Measurements from ENCODE around the gene OR2B2. TPM values are rescaled to one million over a fixed set of nuclear protein-coding genes. Genes with fewer than 3 reads are reported as not detected.
"Not testable (repeated sequence)": the region's sequence is repeated elsewhere in the genome, so short reads cannot be mapped to it uniquely, and the experiment has no call there.

OR2B2 gene
- total RNA-seq, result not detected

DNA sequence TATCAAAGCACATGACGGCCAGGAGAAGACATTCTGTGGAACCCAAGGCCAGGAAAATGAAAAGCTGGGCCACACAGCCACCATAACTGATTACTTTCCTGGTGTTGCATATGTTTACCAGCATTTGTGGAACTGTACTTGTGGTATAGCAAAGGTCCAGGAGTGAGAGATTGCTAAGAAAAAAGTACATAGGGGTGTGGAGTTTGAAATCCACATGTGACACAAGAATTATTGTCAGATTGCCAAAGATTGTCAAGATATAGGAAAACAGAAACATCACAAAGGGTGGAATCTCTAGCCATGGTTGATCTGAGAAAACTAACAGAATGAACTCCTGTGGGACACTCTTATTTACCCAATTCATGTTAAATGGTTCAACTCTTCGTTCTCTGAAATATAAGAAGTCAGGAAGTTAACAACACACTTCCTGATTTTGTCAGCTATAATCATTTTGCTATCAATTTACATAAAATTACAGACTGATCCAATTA lies at the start of gene OR2B2:
Gene OR2B2, minus strand, starts transcription at position 441 of the 491 bp plus-strand sequence. Its CDS starts 77 bp downstream, at position 364.
- intact Hi-C loops (cut with DNase I), result no loop called here

DNA sequence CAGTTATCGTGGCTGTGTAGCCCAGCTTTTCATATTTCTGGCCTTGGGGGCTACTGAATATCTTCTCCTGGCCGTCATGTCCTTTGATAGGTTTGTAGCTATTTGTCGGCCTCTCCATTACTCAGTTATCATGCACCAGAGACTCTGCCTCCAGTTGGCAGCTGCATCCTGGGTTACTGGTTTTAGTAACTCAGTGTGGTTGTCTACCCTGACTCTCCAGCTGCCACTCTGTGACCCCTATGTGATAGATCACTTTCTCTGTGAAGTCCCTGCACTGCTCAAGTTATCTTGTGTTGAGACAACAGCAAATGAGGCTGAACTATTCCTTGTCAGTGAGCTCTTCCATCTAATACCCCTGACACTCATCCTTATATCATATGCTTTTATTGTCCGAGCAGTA lies 45.3 kb upstream of the OR2B2 start:
- Histone ChIP-seq H3K9me3 (no peaks in the 10 kb centered on the region), H3K4me1 (no peaks in the 10 kb centered on the region), H3K36me3 (no peaks in the 10 kb centered on the region), H3K27me3 (no peaks in the 10 kb centered on the region), H3K4me3 (no peak overlapping the region), H3K9ac (ENCODE audit: low read depth in 2 of 2, low read length in 2 of 2) (no peak overlapping the region), H3K27ac (no peak overlapping the region)
- TF ChIP-seq, protein P1, sequence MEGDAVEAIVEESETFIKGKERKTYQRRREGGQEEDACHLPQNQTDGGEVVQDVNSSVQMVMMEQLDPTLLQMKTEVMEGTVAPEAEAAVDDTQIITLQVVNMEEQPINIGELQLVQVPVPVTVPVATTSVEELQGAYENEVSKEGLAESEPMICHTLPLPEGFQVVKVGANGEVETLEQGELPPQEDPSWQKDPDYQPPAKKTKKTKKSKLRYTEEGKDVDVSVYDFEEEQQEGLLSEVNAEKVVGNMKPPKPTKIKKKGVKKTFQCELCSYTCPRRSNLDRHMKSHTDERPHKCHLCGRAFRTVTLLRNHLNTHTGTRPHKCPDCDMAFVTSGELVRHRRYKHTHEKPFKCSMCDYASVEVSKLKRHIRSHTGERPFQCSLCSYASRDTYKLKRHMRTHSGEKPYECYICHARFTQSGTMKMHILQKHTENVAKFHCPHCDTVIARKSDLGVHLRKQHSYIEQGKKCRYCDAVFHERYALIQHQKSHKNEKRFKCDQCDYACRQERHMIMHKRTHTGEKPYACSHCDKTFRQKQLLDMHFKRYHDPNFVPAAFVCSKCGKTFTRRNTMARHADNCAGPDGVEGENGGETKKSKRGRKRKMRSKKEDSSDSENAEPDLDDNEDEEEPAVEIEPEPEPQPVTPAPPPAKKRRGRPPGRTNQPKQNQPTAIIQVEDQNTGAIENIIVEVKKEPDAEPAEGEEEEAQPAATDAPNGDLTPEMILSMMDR (IDR thresholded peaks at IDR 0.05), result no peak
- intact Hi-C loops (cut with DNase I), result no loop called here
- no peak for DNase-seq

More for the DNA sequence above, at the start of gene OR2B2:
- Histone ChIP-seq H3K4me3 (no peak within 1 kb of the TSS), H3K4me1 (no peaks in the 10 kb centered on the region), H3K9me3 (no peaks in the 10 kb centered on the region), H3K36me3 (no peaks in the 10 kb centered on the region), H3K9ac (ENCODE audit: low read depth in 2 of 2, low read length in 2 of 2) (no peak within 1 kb of the TSS), H3K27me3 (no peaks in the 10 kb centered on the region), H3K27ac (no peak within 1 kb of the TSS)
- TF ChIP-seq, protein P1 (IDR thresholded peaks at IDR 0.05), result no peak
- no peak for DNase-seq

DNA sequence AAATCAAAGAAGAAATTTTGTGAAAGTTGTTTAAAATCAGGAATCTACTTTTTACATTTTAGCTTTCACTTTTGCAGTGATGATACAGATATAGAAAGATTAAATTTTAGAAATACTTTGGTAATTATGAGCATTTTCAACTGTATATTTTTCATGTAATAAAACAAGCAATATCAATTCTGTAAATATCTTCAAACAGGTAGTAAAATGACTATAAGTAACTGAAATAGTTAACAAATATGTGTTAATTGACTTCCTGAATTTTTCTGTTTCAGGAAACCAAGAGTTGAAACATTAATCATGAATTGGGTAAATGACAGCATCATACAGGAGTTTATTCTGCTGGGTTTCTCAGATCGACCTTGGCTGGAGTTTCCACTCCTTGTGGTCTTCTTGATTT lies 44.7 kb upstream of the OR2B2 start, which contains the start of gene OR2B6:
Gene OR2B6, plus strand, starts transcription at position 301 of the 400 bp plus-strand sequence. Its CDS starts 0 bp downstream, at position 301.
- H3K9me3 ChIP-seq, result no peaks in the 10 kb centered on the region
- H3K27ac ChIP-seq, result no peak within 1 kb of the TSS
- DNase-seq, result no peak
- H3K9ac ChIP-seq (ENCODE audit: low read depth in 2 of 2, low read length in 2 of 2), result no peak within 1 kb of the TSS
- intact Hi-C loops (cut with DNase I), result no loop called here
- H3K27me3 ChIP-seq, result peaks cover 1% of the 10 kb centered on the region
- H3K4me1 ChIP-seq, result no peaks in the 10 kb centered on the region
- no peaks in the 10 kb centered on the region for H3K36me3 ChIP-seq
- TF ChIP-seq, protein P1 (IDR thresholded peaks at IDR 0.05), result no peak
- H3K4me3 ChIP-seq, result no peak within 1 kb of the TSS

DNA sequence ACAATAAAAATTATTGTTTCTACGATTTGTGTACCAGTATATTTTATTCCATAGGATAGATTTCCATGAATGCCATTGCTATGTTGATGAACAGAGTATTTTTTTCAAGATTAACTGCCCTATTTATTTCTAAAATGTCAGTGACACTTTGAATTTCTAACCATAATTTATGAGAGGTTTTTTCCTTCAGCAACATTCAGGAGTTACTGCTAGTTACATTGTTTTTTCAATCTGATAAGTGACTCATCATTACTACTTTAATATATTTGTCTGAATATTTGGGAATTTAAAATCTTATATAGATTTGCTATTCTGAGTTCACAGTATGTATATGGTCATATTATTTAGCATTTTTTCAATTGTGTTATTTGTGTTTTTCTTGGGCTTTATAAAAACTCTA lies 38.8 kb upstream of the OR2B2 start:
- Histone ChIP-seq H3K36me3 (no peaks in the 10 kb centered on the region), H3K9me3 (no peaks in the 10 kb centered on the region), H3K4me1 (no peaks in the 10 kb centered on the region), H3K27me3 (peaks cover 3% of the 10 kb centered on the region), H3K4me3 (no peak overlapping the region), H3K27ac (no peak overlapping the region), H3K9ac (ENCODE audit: low read depth in 2 of 2, low read length in 2 of 2) (no peak overlapping the region)
- intact Hi-C loops (cut with DNase I), result no loop called here
- DNase-seq, result no peak
- TF ChIP-seq, protein P1 (IDR thresholded peaks at IDR 0.05), result no peak

- H3K9ac ChIP-seq (ENCODE audit: low read depth in 2 of 2, low read length in 2 of 2), result no peak overlapping the region
- H3K27me3 ChIP-seq, result peaks cover 3% of the 10 kb centered on the region
- TF ChIP-seq, protein P1 (IDR thresholded peaks at IDR 0.05), result no peak
- no peaks in the 10 kb centered on the region for H3K4me1 ChIP-seq
- no peak overlapping the region for H3K4me3 ChIP-seq
- no peaks in the 10 kb centered on the region for H3K9me3 ChIP-seq
- H3K27ac ChIP-seq, result no peak overlapping the region
- H3K36me3 ChIP-seq, result no peaks in the 10 kb centered on the region
- intact Hi-C loops (cut with DNase I), result no loop called here
- no peak for DNase-seq
Measured at GRCh38 chr6:27948237-27948636, 36.0 kb upstream of the OR2B2 start.

DNA sequence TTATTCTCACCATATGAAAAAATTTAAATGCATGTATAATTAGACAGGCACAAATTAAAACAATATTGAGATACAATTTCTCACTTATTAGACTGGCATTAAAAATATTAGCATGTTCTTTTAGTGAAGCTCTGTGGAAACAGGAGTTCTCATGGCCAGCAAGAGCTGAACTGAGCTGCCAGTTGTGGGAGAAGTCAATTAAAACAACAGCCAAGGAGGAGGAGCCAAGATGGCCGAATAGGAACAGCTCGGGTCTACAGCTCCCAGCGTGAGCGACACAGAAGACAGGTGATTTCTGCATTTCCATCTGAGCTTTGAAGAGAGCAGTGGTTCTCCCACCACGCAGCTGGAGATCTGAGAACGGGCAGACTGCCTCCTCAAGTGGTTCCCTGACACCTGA lies 30.9 kb upstream of the OR2B2 start:
- H3K36me3 ChIP-seq, H3K9me3 ChIP-seq: not testable (repeated sequence)

More for the DNA sequence above, 30.9 kb upstream of the OR2B2 start:
- H3K4me1 ChIP-seq; H3K9ac ChIP-seq (ENCODE audit: low read depth in 2 of 2, low read length in 2 of 2); H3K4me3 ChIP-seq; H3K27ac ChIP-seq; intact Hi-C loops (cut with DNase I); DNase-seq; H3K27me3 ChIP-seq: not testable (repeated sequence)
